Nephron (organoid): ENCODE measurements around the gene TRAF7.

ENCODE experiments used
- H3K27ac Mint-ChIP-seq, 3 experiments: 2 replicates each; pipeline ENCODE4 v1.8.0; 2020; ENCODE audit warnings: mixed read lengths in 3 of 3, mild to moderate bottlenecking in 2 of 3, moderate library complexity in 1 of 3
- H3K27me3 Mint-ChIP-seq: 2 replicates; pipeline ENCODE4 v1.8.0; 2021; ENCODE audit warnings: low read depth, mild to moderate bottlenecking, moderate library complexity, mixed read lengths
- H3K36me3 Mint-ChIP-seq: 2 replicates; pipeline ENCODE4 v1.8.0; 2020; ENCODE audit warnings: low read depth, mixed read lengths
- H3K4me1 Mint-ChIP-seq: 2 replicates; pipeline ENCODE4 v1.8.0; 2020; ENCODE audit warnings: mixed read lengths
- H3K4me3 Mint-ChIP-seq, 3 experiments: 2 replicates each; pipeline ENCODE4 v1.8.0; 2020; ENCODE audit warnings: mild to moderate bottlenecking in 3 of 3, mixed read lengths in 3 of 3, moderate library complexity in 2 of 3
- H3K9me3 Mint-ChIP-seq: 2 replicates; pipeline ENCODE4 v1.8.0; 2020; ENCODE audit warnings: mixed read lengths
- CTCF ChIP-seq, 3 experiments: fragments of 200-600 bp; sonication (generic); IDR thresholded peaks; one replicate each; pipeline ENCODE4 v1.5.0; 2021; ENCODE audit warnings: antibody characterized with exemption in 3 of 3; ENCODE audit not compliant: unreplicated experiment in 3 of 3

TRAF7 gene

GRCh38 chr16:2170587-2171435 lies 15.2 kb downstream of the TRAF7 start:
- Mint-ChIP-seq H3K4me3 (no peak overlapping the region), H3K36me3 (peaks cover 14% of the 10 kb centered on the region), H3K4me1 (no peaks in the 10 kb centered on the region), H3K27ac (no peak overlapping the region), H3K9me3 (no peaks in the 10 kb centered on the region), H3K27me3 (no peaks in the 10 kb centered on the region)
- no peak for TF ChIP-seq CTCF (IDR thresholded peaks at IDR 0.05; ENCODE audit: unreplicated experiment in 3 of 3)

- H3K27ac Mint-ChIP-seq: no peak overlapping the region
- peaks cover 12% of the 10 kb centered on the region for H3K36me3 Mint-ChIP-seq
- no peak for TF ChIP-seq CTCF (IDR thresholded peaks at IDR 0.05; ENCODE audit: unreplicated experiment in 3 of 3)
- no peaks in the 10 kb centered on the region for H3K4me1 Mint-ChIP-seq
- H3K4me3 Mint-ChIP-seq: no peak overlapping the region
- no peaks in the 10 kb centered on the region for H3K27me3 Mint-ChIP-seq
- no peaks in the 10 kb centered on the region for H3K9me3 Mint-ChIP-seq
Measured at GRCh38 chr16:2171601-2172178, 16.1 kb downstream of the TRAF7 start.

- H3K36me3 Mint-ChIP-seq: peaks cover 12% of the 10 kb centered on the region
- no peak overlapping the region for H3K27ac Mint-ChIP-seq
- no peaks in the 10 kb centered on the region for H3K4me1 Mint-ChIP-seq
- no peaks in the 10 kb centered on the region for H3K9me3 Mint-ChIP-seq
- H3K27me3 Mint-ChIP-seq: no peaks in the 10 kb centered on the region
- TF ChIP-seq CTCF (IDR thresholded peaks at IDR 0.05; ENCODE audit: unreplicated experiment in 3 of 3): no peak
- H3K4me3 Mint-ChIP-seq: no peak overlapping the region
Measured at GRCh38 chr16:2172688-2173335, 17.2 kb downstream of the TRAF7 start.

GRCh38 chr16:2173366-2173765 lies 17.8 kb downstream of the TRAF7 start:
- H3K27ac Mint-ChIP-seq: no peak overlapping the region
- no peak overlapping the region for H3K4me3 Mint-ChIP-seq
- no peak for TF ChIP-seq CTCF (IDR thresholded peaks at IDR 0.05; ENCODE audit: unreplicated experiment in 3 of 3)
- no peaks in the 10 kb centered on the region for H3K9me3 Mint-ChIP-seq
- peaks cover 12% of the 10 kb centered on the region for H3K36me3 Mint-ChIP-seq
- no peaks in the 10 kb centered on the region for H3K27me3 Mint-ChIP-seq
- H3K4me1 Mint-ChIP-seq: no peaks in the 10 kb centered on the region

- Mint-ChIP-seq H3K4me1 (no peaks in the 10 kb centered on the region), H3K9me3 (no peaks in the 10 kb centered on the region), H3K4me3 (no peak overlapping the region), H3K36me3 (peaks cover 12% of the 10 kb centered on the region), H3K27me3 (no peaks in the 10 kb centered on the region), H3K27ac (no peak overlapping the region)
- no peak for TF ChIP-seq CTCF (IDR thresholded peaks at IDR 0.05; ENCODE audit: unreplicated experiment in 3 of 3)
Measured at GRCh38 chr16:2173916-2174315, 18.3 kb downstream of the TRAF7 start.
